ENCODE data around the gene TIMP2.

TIMP2 gene

GRCh38 chr17:78831688-78832540, 93.3 kb downstream of the TIMP2 start:
- no peak for DNase-seq

- DNase-seq = no peak
Observed at GRCh38 chr17:78829477-78829876, 95.7 kb downstream of the TIMP2 start.

GRCh38 chr17:78828470-78829185, 96.6 kb downstream of the TIMP2 start:
- no peak for DNase-seq

GRCh38 chr17:78826836-78827509, 98.2 kb downstream of the TIMP2 start:
- no peak for DNase-seq

GRCh38 chr17:78826421-78826820, 98.8 kb downstream of the TIMP2 start:
- no peak for DNase-seq

- no peak for DNase-seq
Observed at GRCh38 chr17:78825696-78826095, 99.5 kb downstream of the TIMP2 start.

GRCh38 chr17:78824240-78824639, 100.9 kb downstream of the TIMP2 start:
- DNase-seq = no peak

GRCh38 chr17:78823282-78824046, 101.7 kb downstream of the TIMP2 start:
- no peak for DNase-seq

- no peak for DNase-seq
Observed at GRCh38 chr17:78822552-78822951, 102.6 kb downstream of the TIMP2 start.

- DNase-seq = no peak
Observed at GRCh38 chr17:78821961-78822360, 103.2 kb downstream of the TIMP2 start.

GRCh38 chr17:78820841-78821240, 104.3 kb downstream of the TIMP2 start:
- DNase-seq = no peak

- no peak for DNase-seq
Observed at GRCh38 chr17:78819806-78820792, 105.1 kb downstream of the TIMP2 start.

GRCh38 chr17:78819402-78819801, 105.8 kb downstream of the TIMP2 start:
- DNase-seq = no peak

GRCh38 chr17:78818932-78819331, 106.3 kb downstream of the TIMP2 start:
- DNase-seq = no peak

GRCh38 chr17:78818152-78818846, 106.9 kb downstream of the TIMP2 start:
- no peak for DNase-seq

GRCh38 chr17:78817123-78817522, 108.1 kb downstream of the TIMP2 start:
- DNase-seq = no peak

- no peak for DNase-seq
Observed at GRCh38 chr17:78815696-78816095, 109.5 kb downstream of the TIMP2 start.

GRCh38 chr17:78812855-78813254, 112.3 kb downstream of the TIMP2 start:
- no peak for DNase-seq

- no peak for DNase-seq
Observed at GRCh38 chr17:78808163-78808562, 117.0 kb downstream of the TIMP2 start.

GRCh38 chr17:78806451-78806850, 118.7 kb downstream of the TIMP2 start:
- no peak for DNase-seq

- DNase-seq = no peak
Observed at GRCh38 chr17:78805301-78805700, 119.9 kb downstream of the TIMP2 start.

All from NCI-H1436 (cell line).